Esophagus muscularis mucosa (tissue), 3 donors: ENCODE data around the gene ITGB8.

Experiments
- EP300 ChIP-seq: sonication (generic); formaldehyde crosslinking; IDR thresholded peaks from one replicate; pipeline ENCODE4 v1.6.1; 2017; ENCODE audit warnings: antibody characterized with exemption
- TF ChIP-seq, protein P1 (sequence below), 3 experiments: fragments of 200-600 bp in 2 of 3; fragments of 450-650 bp in 1 of 3; sonication (generic) in 2 of 3; IDR thresholded peaks; one replicate each; pipeline ENCODE4 v1.5.1; 2017 to 2019; ENCODE audit warnings: antibody characterized with exemption in 3 of 3, mild to moderate bottlenecking in 2 of 3, moderate library complexity in 1 of 3

DNA sequence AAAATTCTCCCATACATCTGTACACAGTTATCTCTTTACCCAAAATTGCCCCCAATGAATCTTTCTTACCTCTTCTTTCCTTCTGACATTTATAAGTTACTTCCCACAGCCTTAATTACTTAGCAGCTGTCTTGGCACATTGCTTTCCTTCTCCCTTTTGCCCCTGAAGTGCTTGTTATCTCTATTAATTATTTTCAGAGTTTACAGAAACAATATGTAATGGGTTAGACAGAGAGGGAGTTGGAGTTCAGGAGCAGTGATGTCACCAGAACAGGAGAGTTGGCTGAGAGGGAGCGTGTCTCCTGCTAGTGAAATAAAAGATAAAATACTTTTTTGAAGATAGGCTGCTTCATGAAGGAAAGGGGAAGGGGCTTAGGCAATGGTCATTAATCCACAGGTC is 57.4 kb downstream of the ITGB8 start:
- TF ChIP-seq EP300 = no peak
- TF ChIP-seq, protein P1, sequence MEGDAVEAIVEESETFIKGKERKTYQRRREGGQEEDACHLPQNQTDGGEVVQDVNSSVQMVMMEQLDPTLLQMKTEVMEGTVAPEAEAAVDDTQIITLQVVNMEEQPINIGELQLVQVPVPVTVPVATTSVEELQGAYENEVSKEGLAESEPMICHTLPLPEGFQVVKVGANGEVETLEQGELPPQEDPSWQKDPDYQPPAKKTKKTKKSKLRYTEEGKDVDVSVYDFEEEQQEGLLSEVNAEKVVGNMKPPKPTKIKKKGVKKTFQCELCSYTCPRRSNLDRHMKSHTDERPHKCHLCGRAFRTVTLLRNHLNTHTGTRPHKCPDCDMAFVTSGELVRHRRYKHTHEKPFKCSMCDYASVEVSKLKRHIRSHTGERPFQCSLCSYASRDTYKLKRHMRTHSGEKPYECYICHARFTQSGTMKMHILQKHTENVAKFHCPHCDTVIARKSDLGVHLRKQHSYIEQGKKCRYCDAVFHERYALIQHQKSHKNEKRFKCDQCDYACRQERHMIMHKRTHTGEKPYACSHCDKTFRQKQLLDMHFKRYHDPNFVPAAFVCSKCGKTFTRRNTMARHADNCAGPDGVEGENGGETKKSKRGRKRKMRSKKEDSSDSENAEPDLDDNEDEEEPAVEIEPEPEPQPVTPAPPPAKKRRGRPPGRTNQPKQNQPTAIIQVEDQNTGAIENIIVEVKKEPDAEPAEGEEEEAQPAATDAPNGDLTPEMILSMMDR (IDR thresholded peaks at IDR 0.05) = no peak
